HG03045 (cell line): Measurements from ENCODE around the gene N4BP2.
A peak's percentile ranks its signal among the peaks of the same experiment; 100 is the strongest.

ENCODE experiments used
- ATAC-seq: cut with Tn5 transposase; IDR thresholded peaks from one replicate; pipeline ENCODE4 v1.9.1; 2021; ENCODE audit warnings: mild to moderate bottlenecking, moderate library complexity; ENCODE audit not compliant: unreplicated experiment

N4BP2 gene

DNA sequence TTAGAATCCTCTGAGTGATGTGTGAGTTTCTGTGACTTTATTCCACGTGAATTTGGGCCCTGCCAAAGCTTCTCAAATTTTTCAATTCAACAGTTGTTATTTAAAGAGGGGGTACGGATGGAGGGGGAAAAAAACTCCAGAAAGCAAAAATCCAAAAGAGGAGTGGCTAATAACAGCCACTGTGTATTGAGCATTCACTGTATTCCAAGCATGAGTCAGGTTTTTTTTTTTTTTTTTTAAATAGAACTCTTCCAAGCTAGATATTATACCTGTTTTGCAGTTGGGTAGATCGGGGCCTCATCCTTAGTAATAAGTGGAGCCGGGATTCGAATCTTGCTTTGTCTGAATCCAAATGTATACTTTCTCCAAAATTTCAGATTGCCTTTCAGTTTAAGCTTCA, 133.8 kb downstream of the N4BP2 start:
- ATAC-seq, result no peak

DNA sequence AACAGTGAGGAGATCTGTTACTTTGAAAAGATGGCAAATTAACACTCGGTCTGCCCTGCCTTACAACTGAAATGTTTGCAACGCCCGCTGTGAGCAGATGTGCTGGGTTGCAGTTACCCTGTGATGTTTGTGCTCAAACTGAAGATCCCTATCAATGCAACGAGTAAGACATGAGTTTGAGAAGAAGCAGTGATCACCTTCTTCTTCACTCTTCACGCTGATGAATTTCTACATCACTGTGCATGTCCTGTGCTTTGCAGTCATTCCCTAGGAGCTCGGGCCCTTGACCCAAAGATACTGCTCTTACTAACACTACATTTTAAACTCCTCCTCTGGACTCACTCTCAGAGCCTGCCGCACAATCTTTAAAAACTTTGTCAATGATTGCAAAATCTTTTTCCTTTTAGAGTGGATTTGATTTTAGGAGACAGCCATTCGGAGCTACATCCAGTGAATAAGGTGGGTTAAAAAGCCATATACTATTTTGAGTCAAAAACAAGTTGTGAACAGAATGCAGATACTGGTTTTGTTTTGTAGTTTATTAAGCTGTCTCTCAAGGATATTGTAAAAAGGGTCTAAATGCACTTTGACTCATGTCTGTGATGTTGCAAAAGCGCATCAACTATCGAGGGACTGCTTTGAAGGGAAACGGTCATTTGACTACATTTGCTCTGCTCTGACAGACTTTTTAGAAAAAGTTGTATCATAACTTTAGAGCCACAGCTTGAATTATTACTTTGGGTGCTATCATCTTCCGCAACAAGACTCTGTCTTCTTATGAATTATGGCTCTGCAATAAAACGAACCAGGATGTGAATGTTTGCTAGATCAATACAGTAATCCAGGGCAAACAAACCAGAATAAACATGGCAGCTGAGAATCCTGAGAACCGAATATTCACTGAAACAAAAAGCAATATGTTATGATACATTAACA, 134.5 kb downstream of the N4BP2 start:
- no peak for ATAC-seq

GRCh38 chr4:40192114-40193015, 135.7 kb downstream of the N4BP2 start:
- peak; percentile 28 for ATAC-seq

GRCh38 chr4:40193016-40193571, 136.4 kb downstream of the N4BP2 start:
- ATAC-seq, result peak; percentile 32

- ATAC-seq, result no peak
These were observed 136.9 kb downstream of the N4BP2 start for GRCh38 chr4:40193578-40193977.

- ATAC-seq, result no peak
These were observed 138.0 kb downstream of the N4BP2 start for GRCh38 chr4:40194602-40195161.

- ATAC-seq, result no peak
These were observed 138.8 kb downstream of the N4BP2 start for GRCh38 chr4:40195182-40196177.

GRCh38 chr4:40196272-40196671, 139.6 kb downstream of the N4BP2 start:
- no peak for ATAC-seq

- ATAC-seq, result no peak
These were observed 140.2 kb downstream of the N4BP2 start, which contains the start of gene RHOH for GRCh38 chr4:40196724-40197281. TSS of gene RHOH (plus strand) at chr4:40197031. CDS start at chr4:40243387, 46,356 bp downstream.

DNA sequence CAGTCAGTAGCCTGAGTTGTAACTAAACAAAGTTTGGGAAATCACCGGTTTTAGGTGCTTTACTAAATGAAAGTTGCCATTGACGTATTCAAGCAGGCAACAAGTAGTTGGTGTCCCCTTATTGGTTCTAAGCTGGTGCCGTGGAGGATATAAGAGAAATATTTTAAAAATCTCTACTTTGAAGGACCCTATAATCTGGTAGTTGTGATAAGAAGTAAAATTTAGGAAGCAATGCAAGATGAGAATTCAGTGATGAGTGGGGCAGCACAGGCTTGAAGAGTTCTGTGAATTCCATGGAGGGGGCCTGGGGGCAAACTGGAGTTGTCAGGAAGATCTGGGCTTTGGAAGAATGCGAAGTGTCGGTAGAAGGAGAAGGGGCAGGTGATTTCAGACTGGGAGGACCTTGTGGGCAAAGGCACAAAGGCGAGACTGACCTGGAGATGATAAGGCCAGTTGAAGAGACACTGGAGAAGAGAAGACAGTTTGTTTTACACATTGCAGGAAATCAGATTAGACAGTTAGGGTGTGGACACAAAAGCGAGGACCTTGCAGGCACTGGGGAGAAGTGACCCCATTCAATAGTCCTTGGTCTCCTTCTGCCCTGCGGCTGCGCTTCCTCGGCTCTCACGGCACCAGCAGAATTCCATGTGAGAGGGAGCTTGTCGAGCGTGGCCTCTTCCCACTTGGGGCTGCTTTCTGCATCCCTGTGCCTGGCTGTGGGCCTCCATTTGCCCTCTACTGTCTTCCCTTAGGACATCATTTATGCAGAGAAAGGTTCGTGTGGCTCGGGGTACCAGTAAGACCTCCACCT, 141.4 kb downstream of the N4BP2 start:
- ATAC-seq, result no peak

- ATAC-seq, result no peak
These were observed 142.6 kb downstream of the N4BP2 start for GRCh38 chr4:40199179-40199670.

GRCh38 chr4:40199999-40200874, 143.6 kb downstream of the N4BP2 start:
- ATAC-seq, result peak; percentile 45

DNA sequence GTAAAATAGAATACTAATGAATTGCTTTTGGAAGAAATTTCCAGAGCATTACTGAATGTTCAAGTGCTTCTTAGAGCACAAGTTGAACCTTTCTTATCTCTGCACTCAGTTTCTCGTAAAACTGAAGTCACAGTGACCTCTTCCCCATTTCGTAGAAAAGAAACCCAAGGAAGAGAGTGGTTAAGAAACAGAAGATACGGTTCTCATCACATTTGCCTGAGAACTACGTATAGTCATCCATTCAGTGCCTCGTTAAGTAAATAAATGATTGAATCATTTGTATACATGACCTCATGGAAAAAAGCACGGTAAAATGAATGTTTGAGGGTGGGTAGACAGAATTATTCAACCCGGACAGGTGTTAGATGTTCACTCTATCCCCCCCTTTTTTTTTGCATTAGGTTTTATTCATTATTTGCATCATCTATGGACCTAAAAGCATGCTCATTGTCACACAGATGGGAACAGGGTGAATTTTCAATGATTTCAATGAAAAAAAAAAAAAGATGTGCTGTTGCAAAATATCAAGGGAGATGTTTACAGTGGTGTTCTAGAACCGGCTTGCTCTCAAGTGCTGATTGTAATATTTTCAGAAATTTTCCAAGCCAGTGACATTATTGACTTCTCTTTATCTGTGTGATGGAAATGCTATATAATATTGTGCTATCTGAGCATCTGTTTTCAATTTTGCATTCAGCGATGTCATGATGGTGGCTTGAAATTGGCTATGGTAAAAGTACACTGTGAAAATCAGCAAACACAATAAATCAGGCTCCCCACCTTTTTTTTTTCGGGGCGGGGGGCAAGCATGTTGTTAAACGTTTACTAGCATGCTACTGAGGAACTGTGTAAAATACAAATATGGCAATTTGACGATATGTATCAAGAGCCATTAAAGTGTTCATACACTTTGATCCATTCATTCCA, 144.5 kb downstream of the N4BP2 start:
- ATAC-seq, result no peak

- ATAC-seq, result no peak
These were observed 145.2 kb downstream of the N4BP2 start for GRCh38 chr4:40201898-40202297.

- no peak for ATAC-seq
These were observed 145.8 kb downstream of the N4BP2 start for GRCh38 chr4:40202474-40202873.

DNA sequence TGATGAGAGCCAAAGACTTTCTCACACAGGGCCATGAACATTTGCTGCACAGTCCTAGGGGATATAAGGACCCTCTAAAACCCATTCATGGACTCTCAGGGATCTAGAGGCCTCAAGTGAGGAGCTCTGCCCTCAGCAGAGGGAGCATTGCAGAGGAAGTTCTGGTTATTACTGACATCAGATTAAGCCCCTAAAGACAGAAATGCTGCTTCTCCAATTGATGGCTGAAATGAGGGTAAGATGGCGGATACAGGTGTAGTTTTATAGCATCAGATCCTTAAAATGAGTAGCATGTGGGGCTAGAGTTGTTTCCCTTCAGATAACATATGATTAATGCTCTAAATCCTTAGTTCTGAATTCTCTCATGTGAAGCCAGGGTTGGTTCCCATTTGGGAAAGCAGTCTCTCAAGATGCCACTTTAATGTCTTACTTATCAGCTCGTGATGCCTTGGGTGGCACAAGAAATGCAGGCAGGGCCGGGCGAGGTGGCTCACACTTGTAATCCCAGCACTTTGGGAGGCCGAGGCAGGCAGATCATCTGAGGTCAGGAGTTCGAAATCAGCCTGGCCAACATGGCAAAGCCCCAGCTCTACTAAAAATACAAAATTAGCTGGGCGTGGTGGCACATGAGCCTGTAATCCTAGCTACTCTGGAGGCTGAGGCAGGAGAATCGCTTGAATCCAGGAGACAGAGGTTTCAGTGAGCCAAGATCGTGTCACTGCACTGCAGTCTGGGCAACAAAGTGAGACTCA, 148.0 kb downstream of the N4BP2 start:
- no peak for ATAC-seq
